ENCODE results near the gene MMP24OS.

MMP24OS gene

GRCh38 chr20:35290887-35291417 lies 13.0 kb upstream of the MMP24OS start:
- no peak for TF ChIP-seq CTCF (IDR thresholded peaks at IDR 0.05; ENCODE audit: low read depth, low read length)
- no peak for DNase-seq (ENCODE audit: low read depth in 2 of 2)
- no peak overlapping the region for H3K4me3 ChIP-seq (replicated peaks in 1 of 2; ENCODE audit: low read depth in 2 of 2, low read length in 2 of 2)

- DNase-seq (ENCODE audit: low read depth in 2 of 2): no peak
- H3K4me3 ChIP-seq (replicated peaks in 1 of 2; ENCODE audit: low read depth in 2 of 2, low read length in 2 of 2): no peak overlapping the region
- no peak for TF ChIP-seq CTCF (IDR thresholded peaks at IDR 0.05; ENCODE audit: low read depth, low read length)
Observed at GRCh38 chr20:35290186-35290886, 12.4 kb upstream of the MMP24OS start.

- no peak for DNase-seq (ENCODE audit: low read depth in 2 of 2)
- no peak overlapping the region for H3K4me3 ChIP-seq (replicated peaks in 1 of 2; ENCODE audit: low read depth in 2 of 2, low read length in 2 of 2)
- TF ChIP-seq CTCF (IDR thresholded peaks at IDR 0.05; ENCODE audit: low read depth, low read length): no peak
Observed at GRCh38 chr20:35288325-35289060, 10.6 kb upstream of the MMP24OS start.

GRCh38 chr20:35287509-35288324 lies 9.8 kb upstream of the MMP24OS start:
- DNase-seq (ENCODE audit: low read depth in 2 of 2): no peak

GRCh38 chr20:35286899-35287508 lies 9.1 kb upstream of the MMP24OS start:
- TF ChIP-seq CTCF (IDR thresholded peaks at IDR 0.05; ENCODE audit: low read depth, low read length): no peak
- H3K4me3 ChIP-seq (replicated peaks in 1 of 2; ENCODE audit: low read depth in 2 of 2, low read length in 2 of 2): no peak overlapping the region
- DNase-seq (ENCODE audit: low read depth in 2 of 2): no peak

More at GRCh38 chr20:35287509-35288324, 9.8 kb upstream of the MMP24OS start:
- no peak overlapping the region for H3K4me3 ChIP-seq (replicated peaks in 1 of 2; ENCODE audit: low read depth in 2 of 2, low read length in 2 of 2)
- no peak for TF ChIP-seq CTCF (IDR thresholded peaks at IDR 0.05; ENCODE audit: low read depth, low read length)
